Suprapubic skin (tissue), 4 donors: ENCODE results near the gene NEU4.

Experiments used
- POLR2A ChIP-seq, 2 donors: fragments of 450-650 bp; IDR thresholded peaks; one replicate each; pipeline ENCODE4 v1.6.1; 2017; ENCODE audit warnings: antibody characterized with exemption in 2 of 2, mild to moderate bottlenecking in 2 of 2, moderate library complexity in 2 of 2
- POLR2AphosphoS5 ChIP-seq, 3 donors: sonication (generic); formaldehyde crosslinking; IDR thresholded peaks; one replicate each; pipeline ENCODE4 v1.6.1; 2017; ENCODE audit warnings: antibody characterized with exemption in 3 of 3
- TF ChIP-seq, protein P1 (sequence below), 2 donors: fragments of 200-600 bp in 1 of 2; fragments of 450-650 bp in 1 of 2; sonication (generic) in 1 of 2; IDR thresholded peaks; one replicate each; pipeline ENCODE4 v1.5.1; 2016 to 2019; ENCODE audit warnings: antibody characterized with exemption in 2 of 2, mild to moderate bottlenecking in 1 of 2, moderate library complexity in 1 of 2

DNA sequence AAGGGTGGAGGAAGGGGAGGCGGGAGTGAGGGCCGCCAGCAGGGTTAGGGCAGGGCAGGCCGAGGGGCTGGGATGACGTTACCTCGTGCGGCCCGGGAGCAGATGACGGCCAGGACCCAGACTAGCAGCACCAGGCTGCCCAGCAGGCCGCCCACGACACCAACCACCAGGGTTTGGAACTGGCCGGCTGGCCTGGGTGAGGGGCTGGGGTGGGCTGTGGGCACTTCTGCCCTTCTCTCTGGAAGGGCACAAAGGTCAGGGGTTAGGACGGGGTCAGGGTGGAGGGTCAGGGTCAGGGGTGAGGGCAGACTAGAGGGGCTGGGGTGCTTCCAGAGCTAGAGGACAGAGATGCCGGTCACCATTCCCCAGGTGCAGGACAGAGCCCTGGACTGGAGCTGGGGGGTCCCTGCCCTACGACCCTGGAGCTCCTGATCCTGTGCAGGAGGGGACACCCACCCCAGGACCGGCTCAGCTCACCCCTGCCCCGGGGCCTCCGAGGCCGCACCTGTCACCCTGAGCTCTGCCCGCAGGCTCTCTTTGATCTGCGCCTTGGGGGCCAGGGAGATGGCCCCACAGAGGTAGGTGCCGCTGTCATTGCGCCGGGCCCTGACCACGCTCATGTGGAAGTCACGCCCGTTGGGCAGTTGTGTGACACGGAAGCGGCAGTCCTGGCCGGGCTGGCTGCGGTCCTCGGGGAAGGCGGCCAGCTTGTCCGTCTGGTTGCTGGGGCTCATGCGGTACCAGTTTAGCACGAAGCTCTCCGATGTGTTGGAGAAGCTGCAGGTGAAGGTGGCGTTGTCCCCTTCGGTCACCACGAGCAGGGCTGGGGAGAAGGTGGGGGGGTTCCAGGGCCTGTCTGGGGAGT is 43.4 kb downstream of the NEU4 start:
- TF ChIP-seq, protein P1, sequence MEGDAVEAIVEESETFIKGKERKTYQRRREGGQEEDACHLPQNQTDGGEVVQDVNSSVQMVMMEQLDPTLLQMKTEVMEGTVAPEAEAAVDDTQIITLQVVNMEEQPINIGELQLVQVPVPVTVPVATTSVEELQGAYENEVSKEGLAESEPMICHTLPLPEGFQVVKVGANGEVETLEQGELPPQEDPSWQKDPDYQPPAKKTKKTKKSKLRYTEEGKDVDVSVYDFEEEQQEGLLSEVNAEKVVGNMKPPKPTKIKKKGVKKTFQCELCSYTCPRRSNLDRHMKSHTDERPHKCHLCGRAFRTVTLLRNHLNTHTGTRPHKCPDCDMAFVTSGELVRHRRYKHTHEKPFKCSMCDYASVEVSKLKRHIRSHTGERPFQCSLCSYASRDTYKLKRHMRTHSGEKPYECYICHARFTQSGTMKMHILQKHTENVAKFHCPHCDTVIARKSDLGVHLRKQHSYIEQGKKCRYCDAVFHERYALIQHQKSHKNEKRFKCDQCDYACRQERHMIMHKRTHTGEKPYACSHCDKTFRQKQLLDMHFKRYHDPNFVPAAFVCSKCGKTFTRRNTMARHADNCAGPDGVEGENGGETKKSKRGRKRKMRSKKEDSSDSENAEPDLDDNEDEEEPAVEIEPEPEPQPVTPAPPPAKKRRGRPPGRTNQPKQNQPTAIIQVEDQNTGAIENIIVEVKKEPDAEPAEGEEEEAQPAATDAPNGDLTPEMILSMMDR (IDR thresholded peaks at IDR 0.05) = no peak
- TF ChIP-seq POLR2A (IDR thresholded peaks at IDR 0.05) = no peak
- no peak for TF ChIP-seq POLR2AphosphoS5 (IDR thresholded peaks at IDR 0.05)
